GM21367 (cell line): ENCODE data around the gene FOXL3.
"Not testable (repeated sequence)": the region's sequence is repeated elsewhere in the genome, so short reads cannot be mapped to it uniquely, and the experiment has no call there.

Source experiments
- ATAC-seq: cut with Tn5 transposase; IDR thresholded peaks from one replicate; pipeline ENCODE4 v1.9.1; 2021; ENCODE audit not compliant: unreplicated experiment

Gene FOXL3

DNA sequence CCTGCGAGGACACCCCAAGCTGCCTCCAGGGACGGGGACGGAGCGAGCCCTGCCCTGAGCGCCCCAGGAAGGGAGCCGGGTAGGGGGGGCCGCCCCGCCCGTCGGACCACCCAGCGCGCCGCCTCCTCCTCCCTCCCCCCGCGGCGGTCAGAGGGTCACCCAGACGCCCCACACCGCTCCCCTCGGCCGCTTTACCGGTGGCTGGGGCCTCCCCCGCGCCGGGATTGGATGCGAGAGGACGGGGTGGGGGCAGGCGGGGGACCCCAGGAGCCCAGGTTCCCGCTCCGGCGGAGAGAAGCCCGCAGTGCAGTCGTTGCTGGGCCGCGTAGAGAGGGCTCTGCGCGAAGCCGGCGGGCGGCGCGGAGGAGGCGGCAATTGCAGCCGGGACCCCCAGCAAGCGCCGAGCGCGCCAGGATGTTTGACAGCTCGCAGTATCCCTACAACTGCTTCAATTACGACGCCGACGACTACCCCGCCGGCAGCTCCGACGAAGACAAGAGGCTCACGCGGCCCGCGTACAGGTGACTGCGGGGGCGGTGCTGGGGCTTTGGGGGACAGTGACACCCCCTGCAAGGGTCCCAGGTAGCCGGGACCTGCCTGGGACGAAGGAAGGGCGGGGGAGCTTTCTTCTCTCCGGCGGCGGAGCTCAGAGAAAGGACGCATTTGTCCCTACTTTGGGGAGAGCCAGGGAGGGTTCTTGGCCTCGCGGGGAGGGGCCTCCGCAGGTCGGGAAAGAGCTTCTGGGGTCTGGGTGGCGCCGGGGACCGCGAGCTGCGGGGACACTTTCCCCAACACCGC, at the start of gene FOXL3:
Gene FOXL3 (plus strand): TSS at position 415 of the 798 bp plus-strand sequence. CDS start 0 bp downstream, at position 415.
- ATAC-seq: no peak

DNA sequence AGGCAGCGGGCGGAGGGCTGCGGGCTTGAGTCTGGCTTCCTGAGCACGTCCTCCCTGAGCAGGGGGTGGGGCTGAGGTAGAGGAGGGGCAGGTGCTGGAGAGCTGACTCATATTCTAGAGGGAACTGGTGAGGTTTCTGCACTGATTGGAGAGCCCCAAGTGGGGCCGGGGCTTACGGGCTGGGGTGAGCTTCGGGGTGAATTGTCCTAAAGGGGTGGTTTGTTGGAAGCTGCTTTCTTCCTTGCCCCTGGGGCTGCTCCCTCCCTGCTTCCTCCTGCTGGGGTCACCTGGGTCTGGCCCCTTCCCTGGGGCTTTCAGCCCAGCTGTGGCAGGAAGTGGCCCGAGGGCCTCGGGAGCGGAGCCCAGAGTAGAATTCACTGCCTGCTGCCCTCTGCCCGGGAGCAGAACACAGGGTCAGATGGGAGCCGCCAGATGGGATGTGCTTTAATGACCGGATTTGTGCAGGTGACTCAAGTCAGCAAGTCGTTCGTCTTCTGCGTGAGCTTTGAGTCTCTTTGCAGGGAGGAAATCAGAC, 49.0 kb upstream of the FOXL3 start:
- ATAC-seq: no peak

GRCh38 chr7:241513-241912, 48.5 kb upstream of the FOXL3 start:
- ATAC-seq: no peak

DNA sequence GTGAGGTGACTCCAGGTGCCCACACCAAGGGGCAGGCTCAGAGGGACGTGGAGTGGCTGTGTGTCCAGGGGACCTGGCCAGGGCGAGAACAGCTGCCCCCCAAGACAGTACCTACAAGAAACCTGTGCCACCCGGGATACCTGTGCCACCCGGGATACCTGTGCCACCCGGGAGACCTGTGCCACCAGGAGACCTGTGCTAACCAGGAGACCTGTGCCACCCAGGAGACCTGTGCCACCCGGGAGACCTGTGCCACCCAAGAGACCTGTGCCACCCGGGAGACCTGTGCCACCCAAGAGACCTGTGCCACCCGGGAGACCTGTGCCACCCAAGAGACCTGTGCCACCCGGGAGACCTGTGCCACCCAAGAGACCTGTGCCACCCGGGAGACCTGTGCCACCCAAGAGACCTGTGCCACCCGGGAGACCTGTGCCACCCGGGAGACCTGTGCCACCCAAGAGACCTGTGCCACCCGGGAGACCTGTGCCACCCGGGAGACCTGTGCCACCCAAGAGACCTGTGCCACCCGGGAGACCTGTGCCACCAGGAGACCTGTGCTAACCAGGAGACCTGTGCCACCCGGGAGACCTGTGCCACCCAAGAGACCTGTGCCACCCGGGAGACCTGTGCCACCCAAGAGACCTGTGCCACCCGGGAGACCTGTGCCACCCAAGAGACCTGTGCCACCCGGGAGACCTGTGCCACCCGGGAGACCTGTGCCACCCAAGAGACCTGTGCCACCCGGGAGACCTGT, 47.0 kb upstream of the FOXL3 start:
- not testable (repeated sequence) for ATAC-seq

DNA sequence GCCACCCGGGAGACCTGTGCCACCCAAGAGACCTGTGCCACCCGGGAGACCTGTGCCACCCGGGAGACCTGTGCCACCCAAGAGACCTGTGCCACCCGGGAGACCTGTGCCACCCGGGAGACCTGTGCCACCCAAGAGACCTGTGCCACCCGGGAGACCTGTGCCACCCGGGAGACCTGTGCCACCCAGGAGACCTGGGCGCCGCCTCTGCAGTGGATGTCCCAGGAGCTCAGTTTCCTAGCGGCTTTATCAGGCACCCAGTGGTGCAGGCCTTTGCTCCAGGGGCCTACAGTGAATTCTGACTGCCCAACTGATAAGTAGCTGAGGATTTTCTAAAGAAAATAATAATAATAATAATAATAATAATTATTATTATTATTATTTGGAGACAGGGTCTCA, 46.4 kb upstream of the FOXL3 start:
- ATAC-seq: not testable (repeated sequence)

DNA sequence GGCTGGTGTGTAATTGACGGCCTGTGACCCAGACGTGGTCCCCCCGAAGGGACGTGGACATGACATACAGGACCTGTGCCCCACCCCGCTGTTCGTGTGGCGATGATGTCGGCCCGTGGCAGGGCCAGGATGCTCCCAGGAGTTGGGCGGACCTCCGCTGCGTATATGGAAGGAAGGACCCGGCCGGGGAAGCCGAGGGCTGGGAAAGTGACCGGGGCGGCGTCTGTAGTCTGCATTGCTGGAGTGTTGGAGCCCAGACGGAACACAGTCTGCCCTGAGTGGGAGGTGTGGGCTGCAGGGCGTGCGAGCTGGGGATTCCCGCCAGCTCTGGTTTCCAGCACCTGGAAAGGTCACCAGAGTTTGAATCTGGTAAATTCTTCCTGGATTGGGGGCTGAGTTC, 45.0 kb upstream of the FOXL3 start:
- ATAC-seq: no peak

DNA sequence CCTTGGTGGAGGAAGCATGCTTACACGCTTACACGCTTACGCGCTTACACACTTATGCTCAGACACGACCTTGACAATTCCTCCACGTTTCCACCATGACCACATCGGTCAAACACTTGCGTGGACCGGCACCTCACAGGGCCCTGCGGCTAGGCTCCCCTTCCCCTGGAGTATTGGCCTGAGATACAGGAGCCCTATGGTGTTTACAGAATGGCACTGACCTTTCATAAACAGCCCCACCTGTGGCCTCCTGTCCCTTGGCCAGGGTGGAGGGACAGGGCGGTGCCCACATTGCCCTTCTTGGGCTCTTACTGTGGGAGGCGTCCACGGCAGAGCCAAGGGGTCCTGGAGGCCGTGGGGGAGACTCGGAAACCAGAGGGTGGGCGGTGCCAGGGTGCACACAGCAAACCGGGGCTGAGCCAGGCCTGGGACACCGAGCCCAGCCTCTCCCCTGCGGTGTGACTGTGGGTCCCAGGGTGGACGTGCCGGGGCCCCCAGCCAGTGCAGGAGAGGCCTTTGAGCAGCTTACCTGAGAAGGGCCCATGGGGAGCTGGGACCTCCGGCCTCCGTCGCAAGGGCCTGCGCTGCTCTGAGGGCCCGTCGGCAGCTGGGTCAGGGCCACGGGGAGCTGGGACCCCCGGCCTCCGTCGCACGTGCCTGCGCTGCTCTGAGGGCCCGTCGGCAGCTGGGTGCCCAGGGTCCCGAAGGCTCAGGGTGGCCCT, 44.2 kb upstream of the FOXL3 start:
- ATAC-seq: no peak

GRCh38 chr7:246451-246850, 43.5 kb upstream of the FOXL3 start:
- no peak for ATAC-seq

- ATAC-seq: no peak
Measured at GRCh38 chr7:247181-247580, 42.8 kb upstream of the FOXL3 start.

- no peak for ATAC-seq
Measured at GRCh38 chr7:247636-248035, 42.3 kb upstream of the FOXL3 start.

DNA sequence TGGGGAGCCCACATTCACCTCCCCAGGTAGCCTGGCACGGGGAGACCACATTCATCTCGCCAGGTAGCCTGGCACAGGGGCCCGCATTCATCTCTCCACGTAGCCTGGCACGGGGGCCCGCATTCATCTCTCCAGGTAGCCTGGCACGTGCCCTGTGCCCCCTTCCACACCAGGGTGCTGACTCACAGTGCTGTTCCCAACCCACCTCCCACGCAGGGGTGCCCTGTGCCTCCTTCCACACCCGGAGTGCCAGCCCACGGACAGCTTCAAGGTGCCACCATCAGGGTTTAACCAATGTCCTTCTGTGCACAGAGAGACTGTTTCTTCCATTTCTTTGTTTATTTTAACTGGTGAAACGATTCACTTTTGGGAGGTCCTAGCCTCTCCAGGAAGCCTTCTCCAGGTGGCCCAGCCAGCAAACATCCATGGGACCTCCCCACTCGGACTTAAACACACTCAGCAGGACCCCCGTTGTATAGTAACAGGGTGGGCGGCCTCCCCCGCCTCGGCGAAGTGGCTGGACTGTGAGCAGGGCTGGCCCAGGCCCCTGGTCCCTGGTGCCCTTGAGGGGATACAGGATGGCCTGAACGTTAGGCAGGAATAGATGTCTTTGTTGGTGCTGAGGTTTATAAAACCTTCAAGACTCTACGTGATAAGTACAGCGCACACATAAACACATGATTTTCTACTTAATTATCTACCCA, 41.1 kb upstream of the FOXL3 start:
- no peak for ATAC-seq

DNA sequence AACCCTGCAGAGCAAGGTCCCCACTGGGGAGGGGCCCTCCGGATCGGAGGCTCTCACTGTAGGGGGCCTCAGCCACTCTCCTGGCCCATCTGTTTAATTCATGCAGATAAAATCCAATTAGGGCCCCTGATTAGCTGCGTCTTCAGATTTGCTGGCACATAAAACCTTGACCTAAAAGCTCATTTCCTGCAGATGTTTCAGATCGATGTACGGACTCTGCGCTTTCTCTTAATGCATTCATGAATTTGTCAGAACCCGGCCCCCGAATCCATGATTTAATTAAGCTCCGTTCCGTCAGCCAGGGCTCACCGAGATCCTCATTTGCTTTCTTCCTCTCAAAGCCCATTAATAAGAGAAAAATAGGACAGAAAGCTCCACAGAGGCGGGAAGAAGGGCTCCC, 40.0 kb upstream of the FOXL3 start:
- ATAC-seq: no peak

DNA sequence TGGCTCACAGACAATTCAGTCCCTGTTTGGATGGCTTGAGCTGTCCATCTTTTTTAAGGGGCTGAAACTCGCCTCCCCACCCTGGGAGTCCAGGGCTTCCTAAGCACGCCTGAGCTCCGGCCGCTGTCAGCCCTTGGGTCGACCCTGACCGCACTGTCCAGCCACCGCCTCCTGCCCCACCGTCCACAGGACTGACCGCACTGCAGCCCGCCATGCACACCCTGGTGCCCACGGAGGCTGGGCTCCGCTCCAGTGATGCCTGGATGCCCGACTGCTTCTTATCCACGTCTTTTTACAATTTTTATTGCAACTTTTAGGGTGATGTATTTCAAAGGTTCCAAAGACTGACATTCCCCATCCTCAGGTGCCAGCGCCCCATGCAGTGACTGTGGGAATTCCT, 39.4 kb upstream of the FOXL3 start:
- no peak for ATAC-seq

- ATAC-seq: no peak
Measured at GRCh38 chr7:251005-251404, 39.0 kb upstream of the FOXL3 start.

GRCh38 chr7:251446-252175, 38.4 kb upstream of the FOXL3 start:
- ATAC-seq: no peak

GRCh38 chr7:252216-252965, 37.6 kb upstream of the FOXL3 start:
- no peak for ATAC-seq

GRCh38 chr7:252981-253380, 37.0 kb upstream of the FOXL3 start:
- no peak for ATAC-seq

DNA sequence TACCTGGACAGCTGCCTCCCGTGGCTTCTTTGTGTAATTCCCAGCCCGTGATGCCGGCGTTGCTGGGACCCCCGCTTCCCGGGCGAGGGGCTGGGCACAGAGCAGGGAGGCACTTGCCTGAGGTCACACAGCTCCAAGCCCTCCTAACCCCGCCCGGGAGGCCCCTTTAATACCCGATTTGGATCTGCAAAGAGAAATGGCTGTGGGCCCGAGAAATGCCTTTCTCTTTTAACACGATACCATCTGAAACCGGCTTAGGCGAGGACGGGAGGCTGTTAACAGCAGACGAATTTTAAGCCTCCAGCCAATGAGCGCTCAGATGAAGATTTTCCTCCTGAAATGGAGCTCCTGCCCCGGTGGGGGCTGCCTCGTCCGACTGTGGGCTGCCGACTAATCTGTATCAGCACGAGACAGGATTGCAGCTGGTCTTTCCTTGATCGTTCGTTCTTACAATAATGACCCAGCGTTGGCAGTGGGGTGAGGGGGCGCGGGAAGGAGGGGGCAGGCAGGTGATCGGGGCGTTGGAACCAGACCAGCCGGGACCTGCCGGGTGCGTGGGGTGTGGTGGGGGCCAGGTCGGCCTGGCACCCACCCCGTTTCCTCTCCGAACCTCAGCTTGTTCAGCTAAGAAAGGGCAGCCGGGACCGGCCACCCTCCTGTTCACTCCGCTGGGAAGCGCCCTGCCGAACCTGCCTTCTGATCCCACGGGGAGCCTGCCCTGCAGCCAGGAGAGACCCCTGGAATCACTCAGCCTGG, 36.2 kb upstream of the FOXL3 start:
- no peak for ATAC-seq
